Measurements from ENCODE around the gene MARCHF10.

GRCh38 chr17:62665599-62665998 lies 142.5 kb downstream of the MARCHF10 start:
- no peak for TF ChIP-seq CTCF (IDR thresholded peaks at IDR 0.05)
- TF ChIP-seq POLR2A (IDR thresholded peaks at IDR 0.05): no peak
- TF ChIP-seq POLR2AphosphoS5 (IDR thresholded peaks at IDR 0.05): no peak

All from breast epithelium (tissue), 3 donors.